AG09309 (cell line): ENCODE data around the gene PDAP1.

Experiments used
- DNase-seq: peaks from one replicate; pipeline ENCODE4 v3.0.0-alpha.2; 2010; ENCODE audit warnings: low read depth
- H3K4me3 ChIP-seq: 2 replicates; pipeline ENCODE4 v1.5.1; 2011; ENCODE audit warnings: mild to moderate bottlenecking, low read depth, low read length, moderate library complexity; ENCODE audit not compliant: control insufficient read depth
- TF ChIP-seq, protein P1 (sequence below): IDR thresholded peaks from 2 replicates; pipeline ENCODE4 v1.5.1; 2011; ENCODE audit warnings: mild to moderate bottlenecking, low read depth, low read length, inconsistent platforms; ENCODE audit not compliant: insufficient read depth, control insufficient read depth; ENCODE audit errors: missing control alignments

The PDAP1 gene

GRCh38 chr7:99397297-99397983 is 11.0 kb downstream of the PDAP1 start:
- no peak for DNase-seq
- TF ChIP-seq, protein P1, sequence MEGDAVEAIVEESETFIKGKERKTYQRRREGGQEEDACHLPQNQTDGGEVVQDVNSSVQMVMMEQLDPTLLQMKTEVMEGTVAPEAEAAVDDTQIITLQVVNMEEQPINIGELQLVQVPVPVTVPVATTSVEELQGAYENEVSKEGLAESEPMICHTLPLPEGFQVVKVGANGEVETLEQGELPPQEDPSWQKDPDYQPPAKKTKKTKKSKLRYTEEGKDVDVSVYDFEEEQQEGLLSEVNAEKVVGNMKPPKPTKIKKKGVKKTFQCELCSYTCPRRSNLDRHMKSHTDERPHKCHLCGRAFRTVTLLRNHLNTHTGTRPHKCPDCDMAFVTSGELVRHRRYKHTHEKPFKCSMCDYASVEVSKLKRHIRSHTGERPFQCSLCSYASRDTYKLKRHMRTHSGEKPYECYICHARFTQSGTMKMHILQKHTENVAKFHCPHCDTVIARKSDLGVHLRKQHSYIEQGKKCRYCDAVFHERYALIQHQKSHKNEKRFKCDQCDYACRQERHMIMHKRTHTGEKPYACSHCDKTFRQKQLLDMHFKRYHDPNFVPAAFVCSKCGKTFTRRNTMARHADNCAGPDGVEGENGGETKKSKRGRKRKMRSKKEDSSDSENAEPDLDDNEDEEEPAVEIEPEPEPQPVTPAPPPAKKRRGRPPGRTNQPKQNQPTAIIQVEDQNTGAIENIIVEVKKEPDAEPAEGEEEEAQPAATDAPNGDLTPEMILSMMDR, result no peak
- H3K4me3 ChIP-seq, result no peak overlapping the region

GRCh38 chr7:99396418-99397296 is 11.7 kb downstream of the PDAP1 start:
- TF ChIP-seq, protein P1, result no peak
- DNase-seq, result no peak
- H3K4me3 ChIP-seq, result no peak overlapping the region

GRCh38 chr7:99395616-99396327 is 12.6 kb downstream of the PDAP1 start:
- TF ChIP-seq, protein P1, result no peak
- no peak for DNase-seq
- H3K4me3 ChIP-seq, result no peak overlapping the region

- no peak overlapping the region for H3K4me3 ChIP-seq
- TF ChIP-seq, protein P1, result no peak
- no peak for DNase-seq
Measured at GRCh38 chr7:99394188-99394502, 14.3 kb downstream of the PDAP1 start.

DNA sequence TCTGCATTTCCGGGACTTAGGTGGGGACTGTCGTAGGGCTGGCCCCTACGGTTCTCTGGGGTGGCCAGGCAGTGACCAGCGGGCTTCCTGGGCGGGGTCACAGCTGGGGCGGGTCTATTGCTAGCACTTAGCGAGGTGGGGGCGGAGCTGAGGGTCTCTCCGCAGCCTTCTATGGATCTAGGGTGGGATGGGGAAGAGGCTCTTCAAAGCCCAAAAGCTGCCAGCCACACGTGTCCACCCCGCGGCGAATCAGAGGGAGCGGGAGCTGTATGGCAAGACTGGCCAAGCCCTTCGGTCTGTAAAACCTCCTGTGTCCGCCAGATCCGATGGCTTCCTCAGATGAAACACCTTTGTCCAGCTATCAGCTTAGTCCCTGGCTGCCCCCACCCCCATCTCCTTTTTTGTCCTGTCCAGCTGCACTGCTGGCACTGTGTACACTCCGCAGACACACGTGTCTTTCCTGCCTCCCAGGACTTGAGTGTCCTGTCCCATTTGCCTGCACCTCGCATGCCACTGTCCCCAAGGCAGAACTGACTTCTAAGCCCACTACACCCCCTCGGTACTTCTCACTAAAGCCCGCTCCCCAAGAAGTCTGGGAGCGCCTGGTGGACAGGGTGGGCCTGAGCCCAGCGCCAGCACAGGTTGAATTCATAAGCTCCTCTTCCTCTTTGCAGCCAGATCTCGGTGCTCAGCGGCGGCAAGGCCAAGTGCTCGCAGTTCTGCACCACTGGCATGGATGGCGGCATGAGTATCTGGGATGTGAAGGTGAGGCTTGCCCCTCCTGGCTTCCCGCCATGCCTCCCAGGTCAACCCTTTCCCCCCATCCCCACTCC is 14.8 kb downstream of the PDAP1 start:
- DNase-seq, result no peak
- TF ChIP-seq, protein P1, result no peak
- no peak overlapping the region for H3K4me3 ChIP-seq

- DNase-seq, result no peak
- TF ChIP-seq, protein P1, result no peak
- H3K4me3 ChIP-seq, result no peak overlapping the region
Measured at GRCh38 chr7:99392659-99393354, 15.6 kb downstream of the PDAP1 start.
